GM18517 (cell line): Measurements from ENCODE around the gene CTBP2.
A peak's percentile ranks its signal among the peaks of the same experiment; 100 is the strongest.

Experiments used
- ATAC-seq: cut with Tn5 transposase; IDR thresholded peaks from one replicate; pipeline ENCODE4 v1.9.1; 2021; ENCODE audit warnings: mild to moderate bottlenecking, moderate library complexity; ENCODE audit not compliant: unreplicated experiment

The CTBP2 gene

DNA sequence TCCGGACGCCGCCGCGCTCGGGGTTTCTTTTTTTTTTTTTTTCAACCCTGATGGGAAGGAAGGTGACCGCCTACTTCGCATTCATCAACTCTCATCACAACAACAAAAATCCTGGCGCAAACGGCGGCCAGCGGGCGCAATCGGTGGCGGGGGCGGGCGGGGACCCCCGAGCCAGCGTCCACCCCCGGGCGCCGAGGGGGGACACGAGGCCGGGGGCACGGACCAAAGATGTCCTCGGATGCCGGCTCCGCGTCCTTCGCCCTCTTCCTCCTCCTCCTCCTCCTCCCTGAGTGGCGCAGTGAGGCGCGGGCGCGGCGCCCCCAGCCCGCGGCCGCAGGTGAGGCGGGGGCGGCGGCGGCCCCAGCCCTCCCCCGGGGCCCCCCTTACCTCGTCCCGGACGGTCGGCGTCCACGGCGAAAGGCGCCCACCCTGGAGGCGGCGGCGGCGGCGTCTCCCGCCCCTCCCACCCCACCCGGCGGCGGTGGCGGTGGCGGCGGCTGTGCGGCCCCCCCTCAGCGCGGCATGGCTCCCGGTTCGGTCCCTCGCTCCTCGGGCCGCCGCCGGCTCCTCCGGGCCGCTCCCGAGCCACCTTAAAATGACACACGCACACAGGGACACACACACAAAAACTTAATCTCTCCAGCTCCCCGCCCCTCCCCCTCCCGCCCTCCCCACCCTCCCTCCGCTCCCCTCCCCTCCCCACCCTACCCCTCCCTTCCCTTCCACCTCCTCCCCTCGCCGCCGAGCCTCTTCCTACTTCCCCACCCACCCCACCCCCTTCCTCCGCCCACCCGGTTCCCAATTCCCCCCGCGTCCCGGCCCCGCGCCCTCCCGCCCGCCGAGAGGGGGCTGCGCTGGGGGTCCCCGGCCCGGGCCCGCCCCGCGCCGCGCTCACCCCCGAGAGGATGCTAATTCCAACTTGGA lies at the start of gene CTBP2:
Gene CTBP2 (minus strand): TSS at position 632 of the 924 bp plus-strand sequence.
- no peak for ATAC-seq

DNA sequence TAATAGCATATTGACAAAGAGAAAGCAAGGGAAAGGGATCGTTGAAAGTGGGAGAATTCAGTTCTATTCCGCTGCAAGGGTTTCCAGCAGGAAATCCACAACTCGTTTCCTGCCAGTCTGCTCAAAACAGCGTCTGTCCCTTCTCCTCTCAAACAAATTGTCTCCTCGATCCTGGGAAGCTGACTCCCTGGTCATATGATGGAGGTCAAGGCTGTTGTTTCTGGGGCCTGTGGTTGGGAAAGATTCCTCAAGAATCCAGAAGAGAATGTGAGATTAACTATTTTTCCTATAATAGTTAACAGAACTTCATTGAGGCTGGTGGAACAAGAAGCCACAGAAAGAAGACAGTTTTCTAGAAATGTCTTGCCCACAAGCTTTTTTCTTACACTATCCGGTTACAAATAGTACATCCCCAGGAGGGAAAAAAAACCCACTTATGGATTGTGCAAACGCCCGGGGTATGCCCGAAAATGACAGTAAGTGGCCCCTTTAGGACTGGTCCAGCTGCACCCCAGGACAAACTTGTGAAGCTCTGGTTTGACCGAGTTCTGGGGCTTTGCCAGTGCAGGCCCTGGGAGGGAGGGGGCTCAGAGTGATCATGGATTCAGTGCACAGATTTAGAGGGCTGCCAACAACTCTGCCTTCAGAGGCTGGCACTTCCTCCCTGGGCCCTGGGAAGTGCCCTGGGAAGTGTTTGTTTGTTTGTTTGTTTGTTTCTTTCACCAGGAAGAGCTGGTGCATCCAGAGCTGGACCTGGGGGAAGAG lies 49.4 kb upstream of the CTBP2 start:
- ATAC-seq = no peak

- ATAC-seq = no peak
Observed at GRCh38 chr10:125208854-125209565, 48.6 kb upstream of the CTBP2 start.

DNA sequence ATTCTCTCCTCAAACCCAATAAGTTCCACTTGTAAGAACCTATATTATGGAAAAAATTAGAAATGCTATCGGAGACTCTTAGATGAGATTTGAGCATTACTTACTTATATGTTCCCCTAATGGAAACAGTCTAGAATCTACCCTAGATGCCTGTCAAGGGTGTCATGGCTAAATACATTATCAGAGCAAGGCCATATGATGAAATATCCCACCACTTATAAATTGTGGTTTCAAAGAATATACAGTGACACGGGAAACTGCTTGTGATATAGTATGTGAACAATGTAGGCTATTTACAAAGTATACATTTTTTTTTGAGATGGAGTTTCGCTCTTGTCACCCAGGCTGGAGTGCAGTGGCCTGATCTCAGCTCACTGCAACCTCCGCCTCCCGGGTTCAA lies 46.3 kb upstream of the CTBP2 start:
- no peak for ATAC-seq

DNA sequence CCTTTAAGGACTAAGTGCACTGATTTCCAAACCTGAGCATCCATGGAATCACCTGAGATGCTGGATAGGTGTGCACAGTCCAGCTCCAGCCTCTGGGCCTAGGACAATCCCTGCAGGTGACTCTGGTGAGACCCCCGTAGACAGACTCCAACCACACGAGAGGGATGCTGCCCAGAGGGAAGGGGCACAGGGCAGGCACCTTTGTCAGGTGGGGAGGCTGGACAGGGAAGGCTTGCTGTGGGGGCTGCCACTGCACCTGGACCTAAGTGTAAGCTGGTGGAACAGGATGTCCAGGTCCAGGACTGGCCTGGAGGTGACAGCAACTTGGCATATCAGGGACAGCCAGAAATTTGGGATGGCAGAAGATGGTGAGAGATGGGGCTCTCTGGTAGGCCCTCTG lies 45.1 kb upstream of the CTBP2 start:
- no peak for ATAC-seq

- no peak for ATAC-seq
Observed at GRCh38 chr10:125204400-125204799, 44.0 kb upstream of the CTBP2 start.

GRCh38 chr10:125203186-125203800 lies 42.9 kb upstream of the CTBP2 start:
- ATAC-seq = no peak

DNA sequence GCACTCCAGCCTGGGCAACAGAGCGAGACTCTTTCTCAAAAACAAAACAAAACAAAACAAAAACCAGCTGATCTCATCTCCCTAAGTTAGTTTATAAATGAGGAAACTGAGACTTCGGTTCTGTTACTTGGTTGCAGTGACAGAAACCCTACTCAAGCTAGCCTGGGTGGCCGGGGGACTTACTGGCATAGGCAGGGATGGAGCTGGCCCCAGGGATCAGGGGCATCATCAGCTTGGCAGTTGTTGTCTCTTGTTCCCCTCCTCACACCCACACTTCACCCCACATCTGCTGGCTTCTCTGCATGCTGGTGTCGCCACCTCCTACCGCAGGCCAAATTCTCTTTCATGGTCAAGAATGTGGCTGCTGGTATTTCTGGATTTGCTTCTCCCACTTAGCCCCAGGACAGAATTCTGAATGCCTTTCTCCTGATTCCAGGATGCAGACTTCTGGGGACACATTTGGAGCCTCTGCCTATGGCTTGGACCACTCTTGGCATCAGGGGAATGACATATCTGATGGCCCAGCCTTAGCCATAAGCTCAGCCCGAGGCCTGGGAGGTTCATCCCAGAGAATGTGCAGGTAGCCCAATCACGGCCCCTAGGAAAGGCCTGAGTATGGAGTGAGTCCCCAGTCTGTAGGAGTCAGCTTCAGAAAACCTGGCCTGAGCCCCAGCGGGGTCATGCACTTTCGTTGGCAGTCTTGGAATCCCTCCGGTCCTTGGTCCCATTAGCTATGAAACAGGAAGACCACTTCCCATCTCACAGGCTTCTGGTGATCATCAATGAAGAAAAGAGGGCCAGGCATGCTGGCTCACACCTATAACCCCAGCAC lies 41.6 kb upstream of the CTBP2 start:
- ATAC-seq = no peak

- peak; percentile 76 for ATAC-seq
Observed at GRCh38 chr10:125201108-125201524, 40.8 kb upstream of the CTBP2 start.

DNA sequence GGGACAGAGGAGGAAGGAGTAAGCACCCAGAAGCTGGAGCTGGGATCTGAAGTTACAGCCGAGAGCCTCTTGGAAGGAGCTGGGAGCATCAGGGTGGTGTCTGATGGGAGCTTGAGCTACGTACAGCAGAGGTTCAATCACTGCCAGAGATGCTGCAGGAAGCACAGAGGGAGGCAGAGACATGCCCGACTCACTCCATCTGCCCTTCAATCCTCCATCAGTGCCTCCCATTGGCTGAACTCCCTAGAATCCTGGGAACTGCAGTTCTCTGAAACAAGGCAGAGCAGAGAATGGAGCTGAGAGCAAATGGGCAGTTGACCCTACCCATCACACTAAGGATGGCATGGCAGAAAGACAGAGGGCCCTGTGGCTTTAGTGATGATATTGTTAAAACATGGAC lies 40.0 kb upstream of the CTBP2 start:
- ATAC-seq = no peak

GRCh38 chr10:125199270-125199669 lies 38.9 kb upstream of the CTBP2 start:
- ATAC-seq = no peak

- ATAC-seq = no peak
Observed at GRCh38 chr10:125194814-125195213, 34.5 kb upstream of the CTBP2 start.

DNA sequence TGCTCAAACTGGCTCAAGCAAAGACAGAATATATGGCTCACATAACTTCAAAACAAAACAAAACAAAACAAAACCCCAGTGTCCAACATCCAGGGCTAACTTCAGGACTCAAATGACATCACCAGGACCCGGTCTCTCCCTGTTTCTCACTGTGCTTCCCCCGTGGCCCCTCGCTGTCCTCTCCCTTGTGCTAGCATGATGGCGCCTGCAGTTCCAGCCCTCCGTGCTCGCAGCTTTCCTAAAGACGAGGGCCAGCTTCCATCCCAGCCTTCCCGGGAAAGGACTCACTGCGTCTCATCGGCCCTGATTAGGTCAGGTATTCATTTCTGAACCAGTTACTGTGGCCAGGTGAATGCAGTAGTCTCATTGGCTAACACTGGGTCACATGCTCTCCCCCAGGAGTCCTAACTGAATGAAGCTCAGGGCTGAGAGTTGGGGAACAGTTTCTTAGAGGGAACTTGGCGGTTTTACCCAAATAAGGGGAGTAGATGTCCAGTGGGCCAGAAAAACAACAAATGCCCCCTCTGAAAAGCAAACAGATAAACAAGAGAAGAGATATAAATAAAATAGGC lies 33.0 kb upstream of the CTBP2 start:
- no peak for ATAC-seq

- no peak for ATAC-seq
Observed at GRCh38 chr10:125192620-125193019, 32.3 kb upstream of the CTBP2 start.

GRCh38 chr10:125192005-125192404 lies 31.6 kb upstream of the CTBP2 start:
- ATAC-seq = no peak

GRCh38 chr10:125190946-125191345 lies 30.6 kb upstream of the CTBP2 start:
- ATAC-seq = no peak

DNA sequence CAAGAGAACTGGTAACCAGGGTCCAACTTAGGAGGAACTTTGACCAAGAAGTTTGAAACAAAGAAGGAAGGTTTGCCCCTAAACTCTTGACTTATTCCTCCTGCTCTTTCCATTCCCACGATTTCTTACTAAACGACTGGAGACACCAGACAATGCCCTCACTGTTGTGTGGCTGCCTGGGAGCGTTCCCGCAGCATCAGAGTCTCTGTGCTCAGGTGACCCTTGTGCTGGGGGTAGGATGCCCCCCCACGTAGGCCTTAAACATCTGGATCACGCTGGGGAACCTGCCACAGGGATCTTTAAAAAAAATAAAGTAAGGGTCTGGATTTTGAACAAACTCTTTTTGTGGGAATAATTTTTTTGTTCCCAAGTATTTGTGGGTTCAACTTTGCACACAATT lies 30.1 kb upstream of the CTBP2 start:
- no peak for ATAC-seq

DNA sequence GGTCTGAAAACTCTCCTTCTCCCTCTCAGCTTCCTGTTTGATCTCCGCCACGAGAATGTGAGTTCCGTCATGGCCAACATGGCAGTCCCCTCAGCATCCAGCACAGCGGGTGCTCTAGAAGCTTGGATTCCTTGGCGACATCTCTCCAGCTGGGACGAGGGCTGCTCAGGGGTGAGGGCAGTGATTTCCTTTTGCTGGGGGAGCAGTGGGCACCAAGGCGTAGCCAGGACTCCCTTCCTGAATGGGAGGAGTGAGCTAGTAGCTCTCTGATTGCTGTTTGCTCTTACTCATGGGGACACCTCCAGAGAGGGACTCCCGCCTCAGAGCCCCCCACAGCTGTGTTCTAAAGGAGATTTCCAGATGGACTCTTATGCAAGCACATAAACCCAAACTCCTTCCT lies 28.8 kb upstream of the CTBP2 start:
- no peak for ATAC-seq

DNA sequence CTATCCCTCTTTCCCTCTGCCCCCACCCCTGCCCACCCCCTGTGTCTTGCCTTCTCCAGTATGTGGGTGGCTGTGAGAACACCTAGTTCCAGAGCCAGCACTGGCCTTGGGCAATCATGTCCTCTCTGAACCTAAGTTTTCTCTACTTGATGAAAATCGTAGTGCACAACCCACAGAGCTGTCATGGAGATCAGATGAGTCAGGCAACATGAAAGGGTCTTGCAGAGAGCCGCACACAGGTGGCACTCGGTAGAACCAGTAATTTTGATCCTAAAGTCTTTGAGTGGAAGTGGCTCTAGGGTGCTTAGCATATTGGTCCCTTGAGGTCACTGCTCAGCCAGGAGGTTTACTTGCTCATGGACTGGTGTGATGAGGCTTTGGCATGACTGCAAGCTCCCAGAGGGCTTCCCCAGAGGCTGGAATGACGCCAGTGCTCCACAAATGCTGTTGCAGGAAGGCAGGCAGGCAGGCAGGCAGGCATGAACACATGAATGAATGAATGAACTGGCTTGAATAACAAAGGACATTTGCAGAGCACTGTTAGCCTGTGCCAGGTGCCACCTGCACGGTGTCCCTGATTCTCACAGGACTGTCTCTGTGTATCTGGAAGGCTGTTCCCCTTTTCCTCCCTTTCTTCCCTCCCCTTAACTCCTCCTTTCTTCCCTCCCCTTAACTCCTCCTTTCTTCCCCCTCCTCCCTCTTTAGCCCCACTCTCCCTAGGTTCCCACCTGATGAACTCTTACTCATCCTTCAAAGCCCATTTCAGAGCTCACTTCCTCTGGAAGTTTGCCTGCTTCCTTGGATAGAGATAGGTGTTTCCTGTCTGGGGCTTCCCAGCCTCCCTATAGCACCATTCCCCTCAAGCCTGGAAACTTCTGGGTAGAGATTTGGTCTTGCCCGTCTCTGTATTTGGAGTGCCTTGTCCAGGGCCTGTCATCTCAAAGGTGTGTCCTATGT lies 27.2 kb upstream of the CTBP2 start:
- ATAC-seq = no peak
